Gastrocnemius medialis (tissue), 4 donors: ENCODE data around the gene GALNT14.

ENCODE experiments used
- CTCF ChIP-seq, 5 experiments: fragments of 450-650 bp in 3 of 5; fragments of 200-600 bp in 2 of 5; sonication (generic) in 2 of 5; IDR thresholded peaks in 4 of 5; conservative IDR thresholded peaks in 1 of 5; 1 replicate in 4 of 5; 2 replicates in 1 of 5; pipeline ENCODE4 v1.5.1; 2016 to 2019; ENCODE audit warnings: antibody characterized with exemption in 5 of 5, mild to moderate bottlenecking in 3 of 5, moderate library complexity in 3 of 5
- POLR2A ChIP-seq, 2 donors: fragments of 450-650 bp; IDR thresholded peaks; one replicate each; pipeline ENCODE4 v1.6.1; 2017; ENCODE audit warnings: antibody characterized with exemption in 2 of 2, mild to moderate bottlenecking in 2 of 2, moderate library complexity in 2 of 2

- TF ChIP-seq CTCF (IDR thresholded peaks at IDR 0.05 in 4 of 5, conservative IDR thresholded peaks at IDR 0.05 in 1 of 5) (no peak), POLR2A (IDR thresholded peaks at IDR 0.05) (no peak)
Measured at GRCh38 chr2:30998672-30999071, 139.6 kb downstream of the GALNT14 start.
